Stimulated activated naive CD8-positive, alpha-beta T cell treated with anti-CD3 and anti-CD28 coated beads, Interleukin-15, amount 100 ng/mL, for 72 hours (primary cell): Measurements from ENCODE around the gene NRXN3.
"Not testable (repeated sequence)": the region's sequence is repeated elsewhere in the genome, so short reads cannot be mapped to it uniquely, and the experiment has no call there.

Experiments
- ATAC-seq: fragments of 150-1000 bp; cut with Tn5 transposase; 2 replicates; pipeline ENCODE4 v1.10.0; 2021; ENCODE audit warnings: mild to moderate bottlenecking, moderate library complexity
- DNase-seq, 2 donors: peaks; one replicate each; pipeline ENCODE4 v3.0.0; 2021 to 2022
- H3K27ac Mint-ChIP-seq, 2 donors: one replicate each; pipeline ENCODE4 v1.8.0; 2022; ENCODE audit warnings: mild to moderate bottlenecking in 2 of 2, mixed read lengths in 2 of 2, moderate library complexity in 2 of 2
- H3K27me3 Mint-ChIP-seq: one replicate; pipeline ENCODE4 v1.8.0; 2022; ENCODE audit warnings: mixed read lengths
- H3K4me1 Mint-ChIP-seq: one replicate; pipeline ENCODE4 v1.8.0; 2022; ENCODE audit warnings: mild to moderate bottlenecking, mixed read lengths
- H3K4me3 Mint-ChIP-seq, 2 donors: one replicate each; pipeline ENCODE4 v1.8.0; 2022; ENCODE audit warnings: mild to moderate bottlenecking in 2 of 2, mixed read lengths in 2 of 2, moderate library complexity in 1 of 2
- H3K9me3 Mint-ChIP-seq, 2 donors: one replicate each; pipeline ENCODE4 v1.8.0; 2022; ENCODE audit warnings: mixed read lengths in 2 of 2

The NRXN3 gene

DNA sequence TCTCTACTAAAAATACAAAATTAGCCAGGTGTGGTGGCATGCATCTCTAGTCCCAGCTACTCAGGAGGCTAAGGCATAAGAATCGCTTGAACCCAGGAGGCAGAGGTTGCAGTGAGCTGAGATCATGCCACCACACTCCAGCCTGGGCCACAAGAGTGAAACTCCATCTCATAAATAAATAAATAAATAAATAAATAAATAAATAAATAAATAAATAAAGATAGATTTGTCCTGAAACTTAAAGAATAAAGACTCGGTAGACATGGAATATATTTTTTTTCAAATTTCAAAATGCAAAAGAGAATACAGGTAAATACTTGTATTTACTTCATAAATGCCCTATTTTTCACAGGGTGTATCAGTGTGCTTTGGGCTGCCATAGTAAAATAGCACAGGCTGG, 317.4 kb downstream of the NRXN3 start:
- not testable (repeated sequence) for H3K27ac Mint-ChIP-seq, H3K4me3 Mint-ChIP-seq, H3K4me1 Mint-ChIP-seq, H3K9me3 Mint-ChIP-seq, ATAC-seq, DNase-seq, H3K27me3 Mint-ChIP-seq

DNA sequence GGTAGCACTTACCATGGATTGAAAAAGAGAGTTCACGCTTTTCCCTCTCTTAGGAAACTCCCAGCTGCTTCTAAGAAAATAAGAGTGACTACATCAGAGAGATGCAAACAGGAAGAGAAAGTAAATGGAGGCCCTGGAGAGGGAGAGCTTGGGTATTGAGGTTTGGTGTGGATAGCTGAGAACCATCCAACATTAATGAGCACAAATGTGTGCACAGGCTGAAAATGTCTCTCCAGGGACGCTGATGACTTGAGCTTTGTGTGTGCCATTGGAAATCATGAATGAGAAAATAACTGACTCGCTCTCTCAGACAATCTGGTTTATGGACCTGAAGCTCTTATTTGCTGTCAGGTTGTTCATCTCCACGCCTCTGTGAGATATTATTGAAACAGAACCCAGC, 318.8 kb downstream of the NRXN3 start:
- H3K4me3 Mint-ChIP-seq, result no peak overlapping the region
- H3K27me3 Mint-ChIP-seq, result peaks cover 7% of the 10 kb centered on the region
- ATAC-seq (no peak), DNase-seq (no peak)
- H3K4me1 Mint-ChIP-seq, result no peaks in the 10 kb centered on the region
- no peak overlapping the region for H3K27ac Mint-ChIP-seq
- H3K9me3 Mint-ChIP-seq, result no peaks in the 10 kb centered on the region

DNA sequence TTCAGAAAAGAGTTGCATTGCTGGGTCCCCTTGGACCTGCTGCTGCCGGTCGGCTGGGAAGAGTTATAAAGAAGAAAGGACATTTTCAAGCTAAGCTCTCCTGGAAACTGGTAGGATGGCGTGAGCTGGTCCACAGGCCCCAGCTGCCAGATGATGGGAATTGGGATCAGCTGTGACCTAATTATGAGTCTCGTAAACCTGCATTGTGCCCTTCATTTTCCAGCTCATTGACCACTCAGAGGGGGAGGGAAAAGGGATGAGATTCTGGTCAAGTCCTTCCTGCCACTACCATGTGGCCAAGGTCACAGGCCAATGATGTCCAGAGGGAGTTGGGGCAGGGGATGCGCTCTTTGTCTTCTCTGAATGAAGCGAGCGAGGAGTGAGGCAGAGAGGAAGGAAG, 320.9 kb downstream of the NRXN3 start:
- no peak overlapping the region for H3K27ac Mint-ChIP-seq
- H3K9me3 Mint-ChIP-seq, result no peaks in the 10 kb centered on the region
- ATAC-seq (no peak), DNase-seq (no peak)
- no peak overlapping the region for H3K4me3 Mint-ChIP-seq
- H3K4me1 Mint-ChIP-seq, result no peaks in the 10 kb centered on the region
- H3K27me3 Mint-ChIP-seq, result no peaks in the 10 kb centered on the region

DNA sequence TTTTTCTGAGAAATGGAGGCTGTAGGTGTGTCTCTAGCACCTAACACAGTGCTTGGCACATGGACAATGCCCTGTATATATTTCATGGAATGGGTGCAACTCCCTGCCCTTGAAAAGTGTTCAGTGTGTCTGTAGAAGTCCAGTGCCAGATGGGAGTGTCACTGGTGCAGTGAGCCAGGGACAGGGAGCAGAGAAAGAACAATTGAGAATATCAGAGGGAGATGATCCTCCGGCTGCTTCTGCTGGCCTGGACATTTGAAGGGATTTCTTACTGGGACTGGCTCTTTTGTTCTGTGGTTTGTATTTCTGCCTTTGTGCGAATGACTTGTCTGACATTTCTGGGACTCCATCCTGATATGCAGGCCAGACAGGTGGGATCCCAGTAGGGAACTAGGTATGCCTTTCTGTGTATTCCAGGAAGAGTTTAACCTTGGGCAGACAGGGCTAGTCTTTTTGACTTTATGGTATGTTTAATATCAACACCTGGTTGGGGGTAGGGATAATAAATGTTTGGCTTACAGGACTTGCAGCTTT, 328.0 kb downstream of the NRXN3 start:
- no peak overlapping the region for H3K4me3 Mint-ChIP-seq
- H3K4me1 Mint-ChIP-seq, result no peaks in the 10 kb centered on the region
- ATAC-seq, result no peak

DNA sequence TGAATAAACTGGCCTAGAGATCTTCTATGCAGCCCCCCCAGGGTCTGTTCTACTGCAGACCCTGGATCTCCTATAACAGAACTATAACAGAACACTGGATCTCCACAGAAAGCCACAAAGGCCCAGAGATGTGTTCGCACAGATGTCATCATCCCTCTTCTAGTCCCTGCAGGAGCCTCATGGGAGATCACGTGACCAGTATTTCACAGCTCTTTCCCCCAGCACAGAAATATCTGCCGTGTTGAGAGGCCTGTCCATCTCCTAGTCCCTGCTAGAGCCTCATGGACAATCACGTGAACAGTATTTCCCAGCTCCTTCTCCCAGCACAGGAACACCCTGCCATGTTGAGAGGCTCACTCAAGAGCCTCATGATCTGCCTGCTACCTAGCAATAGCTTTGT, 331.7 kb downstream of the NRXN3 start:
- H3K27me3 Mint-ChIP-seq, result peaks cover 7% of the 10 kb centered on the region
- H3K27ac Mint-ChIP-seq, result no peak overlapping the region
- no peaks in the 10 kb centered on the region for H3K4me1 Mint-ChIP-seq
- H3K4me3 Mint-ChIP-seq, result no peak overlapping the region
- ATAC-seq (no peak), DNase-seq (no peak)
- H3K9me3 Mint-ChIP-seq, result peaks cover 0 to 13% of the 10 kb centered on the region in 2 donors

More for the DNA sequence above, 328.0 kb downstream of the NRXN3 start:
- Mint-ChIP-seq H3K27ac (no peak overlapping the region), H3K27me3 (peaks cover 7% of the 10 kb centered on the region), H3K9me3 (peaks cover 0 to 13% of the 10 kb centered on the region in 2 donors)
- DNase-seq, result no peak

DNA sequence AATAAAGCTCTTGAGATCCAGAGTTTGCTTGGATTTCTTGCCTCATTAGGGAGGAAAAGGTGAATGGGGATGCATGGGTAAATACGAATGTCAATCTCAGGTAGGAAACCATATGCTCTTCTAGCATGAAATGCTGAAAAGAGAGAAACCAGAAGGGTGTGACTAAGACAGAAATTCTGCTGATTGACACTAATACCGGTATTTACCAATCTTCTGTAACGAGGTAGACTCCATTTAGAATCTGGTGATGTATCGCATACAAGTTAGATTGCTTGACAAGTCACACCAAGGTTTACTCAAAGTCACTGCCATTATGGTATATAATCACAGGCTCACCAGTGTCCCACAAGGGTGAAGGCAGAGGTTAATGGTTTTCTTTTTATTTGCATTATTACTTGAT, 337.9 kb downstream of the NRXN3 start:
- Mint-ChIP-seq H3K4me1 (no peaks in the 10 kb centered on the region), H3K27ac (no peak overlapping the region), H3K9me3 (no peaks in the 10 kb centered on the region), H3K27me3 (no peaks in the 10 kb centered on the region), H3K4me3 (no peak overlapping the region)
- ATAC-seq (no peak), DNase-seq (no peak)

DNA sequence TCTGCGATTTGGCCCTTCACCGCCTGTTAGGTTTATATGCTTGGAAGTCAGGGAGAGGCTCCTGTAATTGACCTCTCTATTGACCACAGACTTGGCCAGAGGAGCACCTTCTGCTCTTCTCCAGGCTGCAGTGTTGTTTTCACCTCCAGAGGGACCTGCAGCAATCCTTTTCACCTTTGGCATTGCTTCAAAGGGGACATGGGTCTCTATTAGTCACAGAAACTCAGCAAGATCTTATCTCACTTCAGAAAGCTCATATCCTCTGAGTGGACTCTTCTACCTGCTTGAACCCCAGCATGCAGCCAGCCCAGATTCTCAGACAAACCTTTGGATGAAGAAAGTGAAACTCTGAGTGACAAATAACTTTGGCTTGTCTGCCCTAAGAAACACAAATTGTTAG, 339.3 kb downstream of the NRXN3 start:
- no peak for ATAC-seq
- no peak for DNase-seq
- H3K27me3 Mint-ChIP-seq, result no peaks in the 10 kb centered on the region
- H3K4me3 Mint-ChIP-seq, result no peak overlapping the region
- H3K9me3 Mint-ChIP-seq, result no peaks in the 10 kb centered on the region
- no peaks in the 10 kb centered on the region for H3K4me1 Mint-ChIP-seq
- H3K27ac Mint-ChIP-seq, result no peak overlapping the region

DNA sequence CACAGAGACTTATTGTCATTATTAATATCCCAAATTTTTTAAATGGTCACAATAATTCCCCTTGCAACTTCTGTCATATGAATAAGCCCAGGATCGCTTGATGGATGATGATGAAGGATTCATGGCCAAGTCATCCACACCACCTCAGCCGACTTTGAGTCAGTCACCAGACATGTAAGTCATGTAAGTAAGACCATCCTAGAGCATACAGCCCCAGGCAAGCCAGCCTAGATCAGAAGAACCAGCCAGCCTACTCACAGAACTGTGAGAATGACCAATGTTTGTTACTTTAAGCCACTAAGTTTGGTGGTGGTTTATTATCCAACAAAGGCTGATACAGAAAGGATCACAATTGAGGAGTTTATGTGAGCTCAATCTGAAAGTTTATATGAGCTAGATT, 341.8 kb downstream of the NRXN3 start:
- DNase-seq, result no peak
- no peak for ATAC-seq
- Mint-ChIP-seq H3K27ac (no peak overlapping the region), H3K9me3 (no peaks in the 10 kb centered on the region), H3K27me3 (no peaks in the 10 kb centered on the region), H3K4me1 (no peaks in the 10 kb centered on the region), H3K4me3 (no peak overlapping the region)

DNA sequence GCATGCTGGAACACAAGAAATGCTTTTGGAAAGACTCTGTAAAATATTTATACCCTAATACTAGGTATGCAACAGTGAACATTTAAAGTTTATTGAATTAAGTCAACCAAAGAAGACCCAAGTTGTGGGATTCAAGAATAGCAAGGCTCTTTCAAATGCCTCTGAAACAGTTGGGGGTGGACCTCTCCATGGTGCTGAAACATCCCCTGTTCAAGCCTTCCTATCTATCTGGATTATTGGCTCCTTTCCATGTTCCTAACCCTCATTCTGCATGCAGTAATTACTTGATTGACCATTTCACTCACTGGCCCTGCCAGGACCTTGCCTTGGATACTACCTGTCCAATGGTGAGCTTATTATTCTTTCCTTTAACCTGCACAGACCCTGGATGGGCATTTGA, 349.7 kb downstream of the NRXN3 start:
- ATAC-seq (no peak), DNase-seq (peak; percentile 5 to 8)
- Mint-ChIP-seq H3K4me1 (no peaks in the 10 kb centered on the region), H3K27me3 (no peaks in the 10 kb centered on the region), H3K9me3 (peaks cover 0 to 18% of the 10 kb centered on the region in 2 donors), H3K27ac (no peak overlapping the region), H3K4me3 (no peak overlapping the region)

DNA sequence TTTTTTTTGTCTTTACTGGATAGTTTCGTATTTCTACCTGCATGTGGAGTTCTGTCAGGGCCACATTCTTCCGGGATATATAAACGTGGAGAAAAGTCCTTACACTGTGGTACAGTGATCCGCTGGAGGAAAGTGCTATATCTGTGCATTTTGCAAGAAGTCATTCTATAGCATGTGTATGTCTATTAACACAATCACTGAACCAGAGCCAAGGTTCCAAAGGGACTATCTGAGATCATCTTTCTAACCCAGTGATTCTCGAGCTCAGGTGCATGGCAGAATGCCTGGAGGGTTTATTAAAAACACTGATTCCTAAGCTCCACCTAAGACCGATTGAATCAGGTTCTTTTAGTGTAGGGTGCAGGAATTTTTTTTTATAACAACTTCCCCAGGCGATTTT, 354.0 kb downstream of the NRXN3 start:
- ATAC-seq (no peak), DNase-seq (no peak)
- no peaks in the 10 kb centered on the region for H3K4me1 Mint-ChIP-seq
- no peak overlapping the region for H3K4me3 Mint-ChIP-seq
- no peaks in the 10 kb centered on the region for H3K27me3 Mint-ChIP-seq
- H3K9me3 Mint-ChIP-seq, result peaks cover 0 to 18% of the 10 kb centered on the region in 2 donors
- no peak overlapping the region for H3K27ac Mint-ChIP-seq

DNA sequence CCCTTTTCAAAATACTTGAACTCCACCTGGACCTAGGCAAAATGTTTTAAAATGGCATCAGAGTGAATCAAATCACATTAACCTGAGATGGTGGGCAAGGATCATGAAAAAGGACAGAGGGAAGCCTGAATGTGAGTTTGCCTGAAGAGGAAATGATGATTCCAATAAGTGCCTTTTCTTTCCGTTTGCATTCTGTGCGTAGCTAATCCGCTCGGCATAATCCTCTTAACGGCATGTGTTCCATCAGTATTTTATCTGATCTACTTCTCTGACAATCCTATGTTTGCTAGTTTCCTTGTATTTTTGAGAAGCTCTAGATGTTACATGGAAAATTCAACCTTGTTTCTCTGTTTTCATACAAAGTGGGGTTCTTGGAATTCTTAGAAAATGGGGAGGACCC, 354.6 kb downstream of the NRXN3 start:
- DNase-seq, result no peak
- Mint-ChIP-seq H3K27me3 (no peaks in the 10 kb centered on the region), H3K4me3 (no peak overlapping the region), H3K9me3 (peaks cover 0 to 15% of the 10 kb centered on the region in 2 donors), H3K27ac (no peak overlapping the region), H3K4me1 (no peaks in the 10 kb centered on the region)
- ATAC-seq, result no peak

DNA sequence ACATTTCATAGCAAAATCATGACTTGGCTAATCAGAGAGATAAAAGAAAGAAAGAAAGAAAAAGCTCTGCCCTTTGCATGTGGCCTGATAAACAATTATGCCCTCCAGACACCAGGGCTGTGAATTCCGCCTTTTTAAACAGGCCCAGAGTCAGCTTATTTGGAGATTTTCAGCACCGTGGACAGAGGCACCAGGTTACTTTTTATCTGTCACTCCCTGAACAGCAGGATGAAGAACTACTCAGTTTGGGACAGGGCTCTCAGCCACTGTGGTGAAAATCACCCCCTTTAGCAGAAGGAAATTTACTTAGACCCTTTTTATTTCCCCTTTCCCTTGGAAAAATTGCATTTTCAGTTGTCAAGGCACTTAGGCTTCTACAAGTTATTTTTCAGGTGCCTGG, 359.9 kb downstream of the NRXN3 start:
- DNase-seq, result no peak
- H3K27ac Mint-ChIP-seq, result no peak overlapping the region
- peaks cover 13 to 16% of the 10 kb centered on the region in 2 donors for H3K9me3 Mint-ChIP-seq
- H3K4me3 Mint-ChIP-seq, result no peak overlapping the region
- no peaks in the 10 kb centered on the region for H3K4me1 Mint-ChIP-seq
- no peak for ATAC-seq
- no peaks in the 10 kb centered on the region for H3K27me3 Mint-ChIP-seq

DNA sequence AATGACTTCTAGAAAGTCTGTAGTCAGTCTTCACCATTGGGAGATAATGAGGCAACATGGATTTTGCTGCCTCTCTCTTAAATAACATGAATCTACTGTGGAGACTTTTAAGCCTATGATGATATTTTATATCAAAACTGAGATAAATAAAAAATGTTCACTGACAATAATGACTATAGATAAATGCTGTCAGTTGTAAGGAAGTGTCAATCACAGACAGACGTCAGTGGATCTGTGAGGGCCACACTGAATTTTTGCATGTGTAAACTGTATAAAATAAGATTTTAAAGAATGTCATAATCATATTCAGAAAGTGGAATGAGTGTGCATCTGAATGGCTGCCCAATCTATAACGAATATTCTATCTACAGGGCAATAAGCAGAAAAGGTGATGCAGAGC, 364.0 kb downstream of the NRXN3 start:
- H3K27me3 Mint-ChIP-seq, result no peaks in the 10 kb centered on the region
- no peaks in the 10 kb centered on the region for H3K4me1 Mint-ChIP-seq
- H3K27ac Mint-ChIP-seq, result no peak overlapping the region
- DNase-seq, result no peak
- H3K9me3 Mint-ChIP-seq, result peaks cover 13 to 17% of the 10 kb centered on the region in 2 donors
- no peak for ATAC-seq
- H3K4me3 Mint-ChIP-seq, result no peak overlapping the region

DNA sequence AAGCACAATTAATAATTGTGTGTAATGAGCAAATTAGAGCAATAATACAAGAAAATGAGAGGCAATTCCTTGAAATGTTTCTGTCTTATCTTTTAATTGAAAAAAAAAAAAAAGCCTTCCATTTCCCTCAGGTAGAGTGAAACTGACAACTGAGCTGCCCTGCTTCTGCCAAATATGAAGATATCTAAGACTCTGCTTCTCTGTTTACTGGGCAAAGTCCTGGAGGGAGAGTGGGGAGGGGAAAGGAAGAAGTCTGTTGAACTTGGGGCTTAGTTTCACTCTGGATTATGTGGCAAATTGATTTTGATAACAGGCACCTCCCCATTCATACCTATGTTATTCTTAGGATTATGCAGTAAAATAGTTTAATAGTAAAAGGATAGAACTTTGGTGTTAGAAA, 364.9 kb downstream of the NRXN3 start:
- Mint-ChIP-seq H3K27me3 (no peaks in the 10 kb centered on the region), H3K4me3 (no peak overlapping the region), H3K4me1 (no peaks in the 10 kb centered on the region), H3K27ac (no peak overlapping the region), H3K9me3 (peaks cover 21 to 24% of the 10 kb centered on the region in 2 donors)
- DNase-seq (no peak), ATAC-seq (no peak)

DNA sequence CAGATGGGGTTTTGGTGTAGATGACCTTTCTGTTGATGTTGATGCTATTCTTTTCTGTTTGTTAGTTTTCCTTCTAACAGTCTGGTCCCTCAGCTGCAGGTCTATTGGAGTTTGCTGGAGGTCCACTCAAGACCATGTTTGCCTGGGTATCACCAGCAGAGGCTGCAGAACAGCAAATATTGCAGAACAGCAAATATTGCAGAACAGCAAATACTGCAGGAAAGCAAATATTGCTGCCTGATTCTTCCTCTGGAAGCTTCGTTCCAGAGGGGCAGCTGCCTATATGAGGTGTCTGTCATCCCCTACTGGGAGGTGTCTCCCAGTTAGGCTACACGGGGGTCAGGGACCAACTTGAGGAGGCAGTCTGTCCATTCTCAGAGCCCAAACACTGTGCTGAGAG, 371.6 kb downstream of the NRXN3 start:
- H3K27me3 Mint-ChIP-seq, result not testable (repeated sequence)

DNA sequence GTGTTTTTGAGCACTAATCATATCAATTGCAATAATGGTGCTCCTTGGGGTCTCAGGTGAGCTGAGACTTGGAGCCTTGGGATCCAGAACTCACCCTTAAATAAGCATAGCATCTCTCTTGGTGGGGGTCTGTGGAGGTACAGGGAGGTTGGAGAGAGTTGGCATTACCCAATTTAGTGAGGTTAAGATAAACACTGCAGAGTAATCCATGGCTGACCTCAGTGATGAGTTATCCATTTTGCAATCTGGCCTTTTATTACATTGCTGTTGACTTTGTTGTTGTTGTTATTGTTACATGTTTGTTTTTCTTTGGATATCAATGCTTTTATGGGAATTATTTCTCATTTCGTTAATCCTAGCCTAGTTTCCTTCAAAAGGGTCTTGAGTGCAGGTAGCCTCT, 373.3 kb downstream of the NRXN3 start:
- H3K27me3 Mint-ChIP-seq, result no peaks in the 10 kb centered on the region
- DNase-seq (no peak), ATAC-seq (no peak)
- H3K27ac Mint-ChIP-seq, result no peak overlapping the region
- H3K4me1 Mint-ChIP-seq, result no peaks in the 10 kb centered on the region
- peaks cover 8 to 17% of the 10 kb centered on the region in 2 donors for H3K9me3 Mint-ChIP-seq
- no peak overlapping the region for H3K4me3 Mint-ChIP-seq

More for the DNA sequence above, 371.6 kb downstream of the NRXN3 start:
- not testable (repeated sequence) for H3K4me3 Mint-ChIP-seq, DNase-seq, H3K27ac Mint-ChIP-seq, ATAC-seq, H3K4me1 Mint-ChIP-seq
- H3K9me3 Mint-ChIP-seq, result peaks cover 8 to 17% of the 10 kb centered on the region in 2 donors

DNA sequence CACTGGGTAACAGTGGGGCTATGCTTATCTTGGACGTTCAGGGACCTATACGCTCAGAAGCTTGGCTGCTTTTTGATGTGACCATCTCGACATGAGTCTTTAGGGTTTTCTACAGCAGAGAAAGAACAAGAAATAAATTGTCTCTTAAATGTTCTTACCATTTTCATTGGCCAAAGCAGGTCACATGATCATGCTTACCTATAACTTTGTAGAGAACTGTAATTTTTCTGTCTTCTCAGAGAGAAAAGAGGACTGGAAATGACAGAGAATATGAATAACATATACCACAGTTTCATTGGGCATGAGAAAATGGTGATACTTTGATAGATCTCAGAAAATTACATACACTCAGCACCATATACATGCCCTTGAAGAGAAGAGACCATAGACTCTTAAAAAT, 390.9 kb downstream of the NRXN3 start:
- Mint-ChIP-seq H3K27me3 (no peaks in the 10 kb centered on the region), H3K4me1 (no peaks in the 10 kb centered on the region), H3K4me3 (no peak overlapping the region)

More for the DNA sequence above, 390.9 kb downstream of the NRXN3 start:
- no peak overlapping the region for H3K27ac Mint-ChIP-seq
- ATAC-seq (no peak), DNase-seq (no peak)
- H3K9me3 Mint-ChIP-seq, result no peaks in the 10 kb centered on the region
